HCEC 1CT (cell line): Measurements from ENCODE around the gene BHLHE23.
"Not testable (repeated sequence)": the region's sequence is repeated elsewhere in the genome, so short reads cannot be mapped to it uniquely, and the experiment has no call there.

Experiments
- DNase-seq: peaks from one replicate; pipeline ENCODE4 v3.0.0-alpha.2; 2017

Gene BHLHE23

GRCh38 chr20:62970307-62971210, 36.2 kb downstream of the BHLHE23 start:
- DNase-seq, result no peak

- no peak for DNase-seq
Observed at GRCh38 chr20:62969939-62970306, 36.8 kb downstream of the BHLHE23 start.

GRCh38 chr20:62969179-62969760, 37.5 kb downstream of the BHLHE23 start:
- no peak for DNase-seq

- no peak for DNase-seq
Observed at GRCh38 chr20:62968378-62969178, 38.2 kb downstream of the BHLHE23 start.

GRCh38 chr20:62967628-62968351, 39.0 kb downstream of the BHLHE23 start:
- no peak for DNase-seq

- DNase-seq, result no peak
Observed at GRCh38 chr20:62967149-62967501, 39.6 kb downstream of the BHLHE23 start.

GRCh38 chr20:62966212-62967148, 40.3 kb downstream of the BHLHE23 start:
- no peak for DNase-seq

GRCh38 chr20:62965363-62965771, 41.4 kb downstream of the BHLHE23 start:
- no peak for DNase-seq

GRCh38 chr20:62964700-62965099, 42.1 kb downstream of the BHLHE23 start:
- no peak for DNase-seq

GRCh38 chr20:62963614-62964397, 43.0 kb downstream of the BHLHE23 start:
- DNase-seq, result no peak

GRCh38 chr20:62962891-62963613, 43.7 kb downstream of the BHLHE23 start:
- no peak for DNase-seq

- no peak for DNase-seq
Observed at GRCh38 chr20:62962221-62962879, 44.4 kb downstream of the BHLHE23 start.

- no peak for DNase-seq
Observed at GRCh38 chr20:62961799-62962198, 45.0 kb downstream of the BHLHE23 start.

GRCh38 chr20:62961310-62961783, 45.4 kb downstream of the BHLHE23 start:
- DNase-seq, result no peak

GRCh38 chr20:62960446-62961309, 46.1 kb downstream of the BHLHE23 start:
- DNase-seq, result not testable (repeated sequence)

- no peak for DNase-seq
Observed at GRCh38 chr20:62959998-62960436, 46.7 kb downstream of the BHLHE23 start.

GRCh38 chr20:62959101-62959971, 47.4 kb downstream of the BHLHE23 start:
- DNase-seq, result no peak
